DOHH2 (cell line): Measurements from ENCODE around the gene WDR59.

ENCODE experiments used
- H3F3A ChIP-seq: fragments of 200-600 bp; sonication (generic), shearing (Covaris generic); 2 replicates; pipeline ENCODE4 v1.6.0; 2016; ENCODE audit warnings: antibody characterized with exemption, mild to moderate bottlenecking; ENCODE audit not compliant: control insufficient read depth, insufficient read depth
- H3K27ac ChIP-seq: fragments of 200-600 bp; sonication (generic); 2 replicates; pipeline ENCODE4 v1.5.1; 2014; ENCODE audit warnings: low read depth, mild to moderate bottlenecking, low read length, moderate library complexity
- H3K27me3 ChIP-seq: fragments of 200-600 bp; sonication (generic); 2 replicates; pipeline ENCODE4 v1.6.1; 2014; ENCODE audit warnings: mild to moderate bottlenecking, low read length, mixed read lengths; ENCODE audit not compliant: control insufficient read depth
- H3K36me3 ChIP-seq: fragments of 200-600 bp; sonication (generic); 2 replicates; pipeline ENCODE4 v1.6.1; 2014; ENCODE audit warnings: mild to moderate bottlenecking, low read length, moderate library complexity, mixed read lengths; ENCODE audit not compliant: control insufficient read depth
- H3K4me1 ChIP-seq: fragments of 200-600 bp; sonication (generic); 2 replicates; pipeline ENCODE4 v1.6.1; 2014; ENCODE audit warnings: mild to moderate bottlenecking, low read length, mixed read lengths; ENCODE audit not compliant: control insufficient read depth
- H3K4me2 ChIP-seq: fragments of 200-600 bp; sonication (generic); 2 replicates; pipeline ENCODE4 v1.6.0; 2014; ENCODE audit warnings: mild to moderate bottlenecking, low read length, moderate library complexity
- H3K4me3 ChIP-seq: fragments of 200-600 bp; sonication (generic); 2 replicates; pipeline ENCODE4 v1.5.1; 2014; ENCODE audit warnings: mild to moderate bottlenecking, low read length, mixed read lengths
- H3K79me2 ChIP-seq: fragments of 200-600 bp; sonication (generic); 2 replicates; pipeline ENCODE4 v1.6.1; 2014; ENCODE audit warnings: mild to moderate bottlenecking, low read length, mixed read lengths; ENCODE audit not compliant: control insufficient read depth
- H3K9me2 ChIP-seq: fragments of 200-600 bp; sonication (generic); replicated peaks from 2 replicates; pipeline ENCODE4 v1.6.1; 2014; ENCODE audit warnings: mild to moderate bottlenecking, low read length, mixed read lengths; ENCODE audit not compliant: control insufficient read depth
- H3K9me3 ChIP-seq: fragments of 200-600 bp; sonication (generic); 2 replicates; pipeline ENCODE4 v1.6.1; 2014; ENCODE audit warnings: antibody characterized with exemption, low read length, mixed read lengths; ENCODE audit not compliant: control insufficient read depth, insufficient read depth
- H4K20me1 ChIP-seq: fragments of 200-600 bp; sonication (generic); 2 replicates; pipeline ENCODE4 v1.6.0; 2014; ENCODE audit warnings: low read depth, mild to moderate bottlenecking, antibody characterized with exemption, low read length, moderate library complexity; ENCODE audit not compliant: control insufficient read depth, insufficient read depth
- CTCF ChIP-seq: fragments of 200-600 bp; sonication (generic); IDR thresholded peaks from one replicate; pipeline ENCODE4 v1.5.1; 2014; ENCODE audit warnings: antibody characterized with exemption, mild to moderate bottlenecking, low read depth, low read length; ENCODE audit not compliant: poor library complexity, severe bottlenecking
- EZH2phosphoT487 ChIP-seq: fragments of 200-600 bp; sonication (generic); IDR thresholded peaks from 2 replicates; pipeline ENCODE4 v1.6.1; 2017; ENCODE audit warnings: borderline replicate concordance, mild to moderate bottlenecking, antibody characterized with exemption, low read length, moderate library complexity, mixed read lengths

Gene WDR59

DNA sequence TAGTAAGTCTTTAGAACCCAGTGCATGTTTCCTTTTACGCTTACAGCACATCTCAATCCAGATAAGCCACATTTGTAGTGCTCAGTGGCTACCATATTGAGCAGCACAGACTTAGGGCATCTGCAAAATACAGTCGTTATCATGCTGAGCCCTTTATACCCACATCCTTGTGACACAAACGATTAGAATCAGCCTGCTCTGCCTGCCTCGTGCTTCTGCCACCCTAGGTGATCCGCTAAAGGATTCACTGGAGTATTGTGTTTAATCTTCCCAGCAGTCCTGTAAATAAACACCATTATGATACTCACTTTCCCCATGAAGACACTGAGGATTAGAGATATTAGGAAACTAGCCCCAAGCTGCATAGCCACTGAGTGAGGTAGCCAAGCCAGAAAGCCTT lies 159.0 kb downstream of the WDR59 start:
- Histone ChIP-seq H3K4me3 (no peak overlapping the region), H3K4me1 (no peaks in the 10 kb centered on the region), H3K27ac (no peak overlapping the region), H4K20me1 (no peaks in the 10 kb centered on the region), H3K9me3 (no peaks in the 10 kb centered on the region), H3K4me2 (no peak overlapping the region), H3K79me2 (no peaks in the 10 kb centered on the region), H3K27me3 (peaks cover 11% of the 10 kb centered on the region), H3K36me3 (no peaks in the 10 kb centered on the region), H3K9me2 (no peaks in the 10 kb centered on the region), H3F3A (no peaks in the 10 kb centered on the region)
- TF ChIP-seq CTCF, result no peak
- no peak for TF ChIP-seq EZH2phosphoT487

DNA sequence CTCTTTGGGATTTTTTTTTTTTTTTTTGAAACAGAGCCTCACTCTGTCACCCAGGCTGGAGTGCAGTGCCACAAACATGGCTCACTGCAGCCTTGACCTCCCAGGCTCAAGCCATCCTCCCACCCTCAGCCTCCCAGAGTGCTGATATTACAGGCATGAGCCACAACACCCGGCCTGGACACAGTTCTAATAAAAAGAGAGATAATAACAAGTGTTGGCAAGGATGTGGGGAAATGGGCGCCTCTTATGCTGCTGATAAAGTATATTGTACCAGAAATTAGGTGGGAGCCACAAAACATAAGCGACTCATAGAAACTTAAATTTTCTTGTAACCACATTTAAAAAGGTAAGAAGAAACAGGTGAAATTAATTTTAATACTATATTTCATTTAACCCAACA lies 159.9 kb downstream of the WDR59 start:
- no peaks in the 10 kb centered on the region for H3K4me1 ChIP-seq
- no peak overlapping the region for H3K4me2 ChIP-seq
- H3K27ac ChIP-seq, result no peak overlapping the region
- H3K79me2 ChIP-seq, result no peaks in the 10 kb centered on the region
- H3K9me3 ChIP-seq, result no peaks in the 10 kb centered on the region
- no peak overlapping the region for H3K4me3 ChIP-seq
- no peaks in the 10 kb centered on the region for H3F3A ChIP-seq
- peaks cover 17% of the 10 kb centered on the region for H3K27me3 ChIP-seq
- no peaks in the 10 kb centered on the region for H3K9me2 ChIP-seq
- no peaks in the 10 kb centered on the region for H3K36me3 ChIP-seq
- TF ChIP-seq CTCF, result no peak
- no peak for TF ChIP-seq EZH2phosphoT487
- no peaks in the 10 kb centered on the region for H4K20me1 ChIP-seq
